Pancreas (tissue), 10 donors: ENCODE results near the gene DUSP11. TPM values are rescaled to one million over a fixed set of nuclear protein-coding genes. Genes with fewer than 3 reads are reported as not detected.
A peak's percentile ranks its signal among the peaks of the same experiment; 100 is the strongest.

Source experiments
- ATAC-seq, 4 donors: fragments of 200-7000 bp; cut with Tn5 transposase; one replicate each; pipeline versions ENCODE4 v1.8.0 to v1.9.1; 2020; ENCODE audit warnings: mild to moderate bottlenecking in 4 of 4, moderate library complexity in 4 of 4
- DNase-seq, 6 donors: peaks; one replicate each; pipeline ENCODE4 v3.0.0-alpha.2; 2020
- FAIRE-seq: peaks from 2 replicates; lab custom pipeline; 2012; peaks lifted over from hg19 to GRCh38; lab: Jason Lieb, UNC
- H3K27ac ChIP-seq, 4 donors: fragments of 200-600 bp; sonication (generic); 1 replicate in 3 of 4; 2 replicates in 1 of 4; pipeline versions ENCODE4 v1.5.0 to v1.8.0; 2020
- H3K27me3 ChIP-seq, 4 donors: fragments of 200-600 bp; one replicate each; pipeline ENCODE4 v1.8.0; 2021
- H3K36me3 ChIP-seq, 3 donors: fragments of 200-600 bp; sonication (generic) in 1 of 3; one replicate each; pipeline versions ENCODE4 v1.5.0 to v1.8.0; 2020 to 2021
- H3K4me1 ChIP-seq, 3 donors: fragments of 200-600 bp; one replicate each; pipeline ENCODE4 v1.8.0; 2021
- H3K4me3 ChIP-seq, 4 donors: fragments of 200-600 bp; sonication (generic) in 2 of 4; one replicate each; pipeline versions ENCODE4 v1.5.0 to v1.8.0; 2020 to 2021
- H3K9me3 ChIP-seq, 4 donors: fragments of 200-600 bp; one replicate each; pipeline ENCODE4 v1.8.0; 2021
- CTCF ChIP-seq, 4 donors: fragments of 200-600 bp; sonication (generic) in 3 of 4; IDR thresholded peaks; one replicate each; pipeline versions ENCODE4 v1.5.0 to v1.8.0; 2021; ENCODE audit warnings: antibody characterized with exemption in 4 of 4
- WGBS, 2 donors: extraction: QIAGEN DNeasy Blood & Tissue Kit; methylation state at CpG; one replicate each; pipeline ENCODE4 v1.1.7; 2013; 5-methylcytosine and 5-hydroxymethylcytosine counted together
- intact Hi-C, 3 donors: fragments of 100-400 bp; cut with DNase I; formaldehyde crosslinking; loops; one replicate each; pipeline versions ENCODE4 v1.11.1 to v1.14.2; 2022
- polyA plus RNA-seq, 2 donors: library from polyadenylated mRNA; stranded (reverse); fragments of 200-250 nt; gene quantifications; one replicate each; pipeline ENCODE4 v1.2.3, GENCODE V29; 2013
- total RNA-seq, 6 donors: library from RNA; stranded (reverse); fragmentation: NEBNext Ultra II Directional in 4 of 6; extraction: Animal tissue kit (Norgen Biotek cat#: 25700) in 4 of 6; gene quantifications; one replicate each; pipeline versions ENCODE4 v1.2.1 to v1.2.4, GENCODE V29; 2021 to 2023
- donor health status: healthy with polysubstance abuse.
- donor health status: DM: no; HTN: no; CAD: no; lungs with moderate emphysema.
- donor health status: DM: no; HTN: no; CAD: no.
- donor health status: control.
- donor health status: control.
- donor health status: Bipolar disorder and iron deficiency.
- donor health status: DM: yes; HTN: yes; CAD: no.
- donor health status: DM: no; HTN: no; CAD: no.
- donor health status: DM: no; HTN: no; CAD: no.
- donor health status: DM: yes; HTN: yes; CAD: no.

DUSP11 gene
- total and polyA plus RNA-seq, 8 donors, result 4.7 to 12.1 (median 7.6) TPM

GRCh38 chr2:73736855-73737779, 42.8 kb downstream of the DUSP11 start, which contains the start of gene TPRKB:
Gene TPRKB (minus strand): TSS chr2:73737345. CDS start chr2:73734569, 2,776 bp downstream.
- ATAC-seq (peak; percentile 100), FAIRE-seq (no peak), DNase-seq (peak; percentile 91 to 98 (median 97))
- Histone ChIP-seq H3K27ac (peak within 1 kb of the TSS in 3 of 4 donors; percentile 20 to 63 (median 59)), H3K4me1 (peaks cover 0 to 12% (median 9%) of the 10 kb centered on the region in 3 donors), H3K36me3 (peaks cover 0 to 6% (median 0%) of the 10 kb centered on the region in 3 donors), H3K9me3 (no peaks in the 10 kb centered on the region), H3K4me3 (peak within 1 kb of the TSS; percentile 38 to 76 (median 60)), H3K27me3 (no peaks in the 10 kb centered on the region)
- intact Hi-C loops, result no loop called here
- WGBS, 2 donors, result 1 to 2% methylated on average over 49 of the region's 49 CpGs
- no peak for TF ChIP-seq CTCF (IDR thresholded peaks at IDR 0.05)

- ATAC-seq (no peak), DNase-seq (no peak), FAIRE-seq (no peak)
- intact Hi-C loops, result no loop called here
- WGBS, 2 donors, result 4 to 6% methylated on average over 8 of the region's 8 CpGs
- no peaks in the 10 kb centered on the region for H3K9me3 ChIP-seq
- TF ChIP-seq CTCF (IDR thresholded peaks at IDR 0.05), result no peak
- H3K36me3 ChIP-seq, result peaks cover 0 to 13% (median 0%) of the 10 kb centered on the region in 3 donors
- H3K4me1 ChIP-seq, result peaks cover 0 to 12% (median 9%) of the 10 kb centered on the region in 3 donors
- peak overlapping the region; percentile 38 to 76 (median 60) for H3K4me3 ChIP-seq
- no peaks in the 10 kb centered on the region for H3K27me3 ChIP-seq
- no peak overlapping the region for H3K27ac ChIP-seq
Measured at GRCh38 chr2:73736378-73736777, 43.5 kb downstream of the DUSP11 start.

- Histone ChIP-seq H3K9me3 (no peaks in the 10 kb centered on the region), H3K27me3 (no peaks in the 10 kb centered on the region), H3K27ac (no peak overlapping the region), H3K4me3 (no peak overlapping the region), H3K36me3 (peaks cover 0 to 26% (median 0%) of the 10 kb centered on the region in 3 donors), H3K4me1 (peaks cover 0 to 6% (median 2%) of the 10 kb centered on the region in 3 donors)
- WGBS, 2 donors, result 84 to 93% methylated on average over 4 of the region's 4 CpGs
- ATAC-seq (no peak), FAIRE-seq (no peak), DNase-seq (no peak)
- intact Hi-C loops, result no loop called here
- TF ChIP-seq CTCF (IDR thresholded peaks at IDR 0.05), result no peak
Measured at GRCh38 chr2:73730810-73731209, 49.1 kb downstream of the DUSP11 start.

- H3K4me3 ChIP-seq, result no peak overlapping the region
- 81 to 83% methylated on average over 4 of the region's 4 CpGs for WGBS, 2 donors
- FAIRE-seq (no peak), DNase-seq (peak in 1 of 6 donors; percentile 30), ATAC-seq (no peak)
- intact Hi-C loops, result no loop called here
- no peaks in the 10 kb centered on the region for H3K4me1 ChIP-seq
- H3K27ac ChIP-seq, result no peak overlapping the region
- H3K27me3 ChIP-seq, result no peaks in the 10 kb centered on the region
- no peak for TF ChIP-seq CTCF (IDR thresholded peaks at IDR 0.05)
- peaks cover 0 to 26% (median 0%) of the 10 kb centered on the region in 3 donors for H3K36me3 ChIP-seq
- H3K9me3 ChIP-seq, result no peaks in the 10 kb centered on the region
Measured at GRCh38 chr2:73728711-73729110, 51.2 kb downstream of the DUSP11 start.
